Measurements from ENCODE around the gene NECTIN4. TPM values are rescaled to one million over a fixed set of nuclear protein-coding genes. Genes with fewer than 3 reads are reported as not detected.

Gene NECTIN4
- total and polyA plus RNA-seq, 2 of the 13 experiments (the other 11 are each of a cell fraction or from before 2014, with no cell fraction given): 5.9 to 12.4 TPM

DNA sequence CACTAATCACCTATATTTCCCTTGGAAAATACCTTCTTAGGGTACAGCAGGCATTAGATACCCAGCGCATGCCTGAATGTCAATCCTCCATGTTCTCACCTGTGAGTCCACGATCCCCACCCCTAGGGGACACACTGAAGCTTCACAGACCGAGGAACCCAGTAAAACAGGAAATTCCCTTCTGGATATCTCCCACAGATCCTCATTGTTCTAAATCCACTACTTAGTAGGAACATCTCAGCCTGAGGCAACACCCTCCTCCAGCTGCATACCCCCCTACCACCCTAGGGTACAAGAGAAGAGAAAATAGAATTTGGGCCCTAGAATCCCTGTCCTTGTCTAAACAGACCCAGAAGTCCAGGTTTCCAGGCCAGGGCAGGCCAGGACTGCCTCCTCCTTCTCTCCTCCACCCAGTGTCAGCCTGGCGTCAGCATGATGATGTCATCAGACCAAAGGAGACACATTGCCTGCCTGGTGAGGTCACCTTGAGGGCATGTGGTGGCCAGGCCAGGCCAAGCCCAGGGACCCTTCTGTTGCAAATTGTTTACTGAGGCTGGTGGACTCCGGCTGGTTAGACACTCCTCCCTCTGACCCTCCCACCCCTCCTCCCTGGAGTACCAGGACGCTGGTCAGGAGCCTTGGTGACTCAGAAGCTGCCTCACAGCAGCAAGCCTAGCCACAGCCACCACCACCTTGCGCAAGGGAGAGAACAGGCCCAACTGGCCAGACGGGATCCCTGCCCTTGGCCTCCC is 6.2 kb downstream of the NECTIN4 start (continued):
- TF ChIP-seq ARNT2 (CRISPR knock-in tag; IDR thresholded peaks at IDR 0.05; ENCODE audit: low read depth) (no peak), MTA3 (CRISPR knock-in tag; IDR thresholded peaks at IDR 0.05) (no peak), RFX5 (IDR thresholded peaks at IDR 0.05; ENCODE audit: low read depth, low read length) (no peak), ZSCAN21 (CRISPR knock-in tag; IDR thresholded peaks at IDR 0.05; ENCODE audit: borderline replicate concordance) (no peak), KLF11 (CRISPR knock-in tag; IDR thresholded peaks at IDR 0.05) (no peak), ZNF468 (CRISPR knock-in tag; IDR thresholded peaks at IDR 0.05) (no peak), ZNF674 (CRISPR knock-in tag; IDR thresholded peaks at IDR 0.05; ENCODE audit: low read depth) (no peak), ATF7 (IDR thresholded peaks at IDR 0.05) (peak; percentile 96), ATF7 (CRISPR knock-in tag; IDR thresholded peaks at IDR 0.05) (0 out of 2 replicates have a peak, but pooled peaks have one; percentile 46), PLRG1 (conservative IDR thresholded peaks at IDR 0.05) (no peak), HNRNPH1 (optimal IDR thresholded peaks at IDR 0.05; ENCODE audit: low read depth, low read length) (no peak), ZNF101 (CRISPR knock-in tag; IDR thresholded peaks at IDR 0.05; ENCODE audit: borderline replicate concordance, low read depth) (no peak), ZNF17 (CRISPR knock-in tag; IDR thresholded peaks at IDR 0.05) (no peak), ELF4 (CRISPR knock-in tag; IDR thresholded peaks at IDR 0.05; ENCODE audit: borderline replicate concordance) (no peak), HDAC1 (CRISPR knock-in tag; IDR thresholded peaks at IDR 0.05) (peak; percentile 32)
- TF ChIP-seq, protein P1, sequence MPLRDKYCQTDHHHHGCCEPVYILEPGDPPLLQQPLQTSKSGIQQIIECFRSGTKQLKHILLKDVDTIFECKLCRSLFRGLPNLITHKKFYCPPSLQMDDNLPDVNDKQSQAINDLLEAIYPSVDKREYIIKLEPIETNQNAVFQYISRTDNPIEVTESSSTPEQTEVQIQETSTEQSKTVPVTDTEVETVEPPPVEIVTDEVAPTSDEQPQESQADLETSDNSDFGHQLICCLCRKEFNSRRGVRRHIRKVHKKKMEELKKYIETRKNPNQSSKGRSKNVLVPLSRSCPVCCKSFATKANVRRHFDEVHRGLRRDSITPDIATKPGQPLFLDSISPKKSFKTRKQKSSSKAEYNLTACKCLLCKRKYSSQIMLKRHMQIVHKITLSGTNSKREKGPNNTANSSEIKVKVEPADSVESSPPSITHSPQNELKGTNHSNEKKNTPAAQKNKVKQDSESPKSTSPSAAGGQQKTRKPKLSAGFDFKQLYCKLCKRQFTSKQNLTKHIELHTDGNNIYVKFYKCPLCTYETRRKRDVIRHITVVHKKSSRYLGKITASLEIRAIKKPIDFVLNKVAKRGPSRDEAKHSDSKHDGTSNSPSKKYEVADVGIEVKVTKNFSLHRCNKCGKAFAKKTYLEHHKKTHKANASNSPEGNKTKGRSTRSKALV (CRISPR knock-in tag; IDR thresholded peaks at IDR 0.05): no peak
- TF ChIP-seq, protein P2, sequence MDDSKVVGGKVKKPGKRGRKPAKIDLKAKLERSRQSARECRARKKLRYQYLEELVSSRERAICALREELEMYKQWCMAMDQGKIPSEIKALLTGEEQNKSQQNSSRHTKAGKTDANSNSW (CRISPR knock-in tag; IDR thresholded peaks at IDR 0.05; ENCODE audit: borderline replicate concordance): no peak
- TF ChIP-seq, protein P3, sequence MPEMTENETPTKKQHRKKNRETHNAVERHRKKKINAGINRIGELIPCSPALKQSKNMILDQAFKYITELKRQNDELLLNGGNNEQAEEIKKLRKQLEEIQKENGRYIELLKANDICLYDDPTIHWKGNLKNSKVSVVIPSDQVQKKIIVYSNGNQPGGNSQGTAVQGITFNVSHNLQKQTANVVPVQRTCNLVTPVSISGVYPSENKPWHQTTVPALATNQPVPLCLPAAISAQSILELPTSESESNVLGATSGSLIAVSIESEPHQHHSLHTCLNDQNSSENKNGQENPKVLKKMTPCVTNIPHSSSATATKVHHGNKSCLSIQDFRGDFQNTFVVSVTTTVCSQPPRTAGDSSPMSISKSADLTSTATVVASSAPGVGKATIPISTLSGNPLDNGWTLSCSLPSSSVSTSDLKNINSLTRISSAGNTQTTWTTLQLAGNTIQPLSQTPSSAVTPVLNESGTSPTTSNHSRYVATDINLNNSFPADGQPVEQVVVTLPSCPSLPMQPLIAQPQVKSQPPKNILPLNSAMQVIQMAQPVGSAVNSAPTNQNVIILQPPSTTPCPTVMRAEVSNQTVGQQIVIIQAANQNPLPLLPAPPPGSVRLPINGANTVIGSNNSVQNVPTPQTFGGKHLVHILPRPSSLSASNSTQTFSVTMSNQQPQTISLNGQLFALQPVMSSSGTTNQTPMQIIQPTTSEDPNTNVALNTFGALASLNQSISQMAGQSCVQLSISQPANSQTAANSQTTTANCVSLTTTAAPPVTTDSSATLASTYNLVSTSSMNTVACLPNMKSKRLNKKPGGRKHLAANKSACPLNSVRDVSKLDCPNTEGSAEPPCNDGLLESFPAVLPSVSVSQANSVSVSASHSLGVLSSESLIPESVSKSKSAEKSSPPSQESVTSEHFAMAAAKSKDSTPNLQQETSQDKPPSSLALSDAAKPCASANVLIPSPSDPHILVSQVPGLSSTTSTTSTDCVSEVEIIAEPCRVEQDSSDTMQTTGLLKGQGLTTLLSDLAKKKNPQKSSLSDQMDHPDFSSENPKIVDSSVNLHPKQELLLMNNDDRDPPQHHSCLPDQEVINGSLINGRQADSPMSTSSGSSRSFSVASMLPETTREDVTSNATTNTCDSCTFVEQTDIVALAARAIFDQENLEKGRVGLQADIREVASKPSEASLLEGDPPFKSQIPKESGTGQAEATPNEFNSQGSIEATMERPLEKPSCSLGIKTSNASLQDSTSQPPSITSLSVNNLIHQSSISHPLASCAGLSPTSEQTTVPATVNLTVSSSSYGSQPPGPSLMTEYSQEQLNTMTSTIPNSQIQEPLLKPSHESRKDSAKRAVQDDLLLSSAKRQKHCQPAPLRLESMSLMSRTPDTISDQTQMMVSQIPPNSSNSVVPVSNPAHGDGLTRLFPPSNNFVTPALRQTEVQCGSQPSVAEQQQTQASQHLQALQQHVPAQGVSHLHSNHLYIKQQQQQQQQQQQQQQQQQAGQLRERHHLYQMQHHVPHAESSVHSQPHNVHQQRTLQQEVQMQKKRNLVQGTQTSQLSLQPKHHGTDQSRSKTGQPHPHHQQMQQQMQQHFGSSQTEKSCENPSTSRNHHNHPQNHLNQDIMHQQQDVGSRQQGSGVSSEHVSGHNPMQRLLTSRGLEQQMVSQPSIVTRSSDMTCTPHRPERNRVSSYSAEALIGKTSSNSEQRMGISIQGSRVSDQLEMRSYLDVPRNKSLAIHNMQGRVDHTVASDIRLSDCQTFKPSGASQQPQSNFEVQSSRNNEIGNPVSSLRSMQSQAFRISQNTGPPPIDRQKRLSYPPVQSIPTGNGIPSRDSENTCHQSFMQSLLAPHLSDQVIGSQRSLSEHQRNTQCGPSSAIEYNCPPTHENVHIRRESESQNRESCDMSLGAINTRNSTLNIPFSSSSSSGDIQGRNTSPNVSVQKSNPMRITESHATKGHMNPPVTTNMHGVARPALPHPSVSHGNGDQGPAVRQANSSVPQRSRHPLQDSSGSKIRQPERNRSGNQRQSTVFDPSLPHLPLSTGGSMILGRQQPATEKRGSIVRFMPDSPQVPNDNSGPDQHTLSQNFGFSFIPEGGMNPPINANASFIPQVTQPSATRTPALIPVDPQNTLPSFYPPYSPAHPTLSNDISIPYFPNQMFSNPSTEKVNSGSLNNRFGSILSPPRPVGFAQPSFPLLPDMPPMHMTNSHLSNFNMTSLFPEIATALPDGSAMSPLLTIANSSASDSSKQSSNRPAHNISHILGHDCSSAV (CRISPR knock-in tag; IDR thresholded peaks at IDR 0.05; ENCODE audit: borderline replicate concordance): no peak
- TF ChIP-seq, protein P4, sequence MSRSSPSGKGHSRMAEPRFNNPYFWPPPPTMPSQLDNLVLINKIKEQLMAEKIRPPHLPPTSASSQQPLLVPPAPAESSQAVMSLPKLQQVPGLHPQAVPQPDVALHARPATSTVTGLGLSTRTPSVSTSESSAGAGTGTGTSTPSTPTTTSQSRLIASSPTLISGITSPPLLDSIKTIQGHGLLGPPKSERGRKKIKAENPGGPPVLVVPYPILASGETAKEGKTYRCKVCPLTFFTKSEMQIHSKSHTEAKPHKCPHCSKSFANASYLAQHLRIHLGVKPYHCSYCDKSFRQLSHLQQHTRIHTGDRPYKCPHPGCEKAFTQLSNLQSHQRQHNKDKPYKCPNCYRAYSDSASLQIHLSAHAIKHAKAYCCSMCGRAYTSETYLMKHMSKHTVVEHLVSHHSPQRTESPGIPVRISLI (CRISPR knock-in tag; IDR thresholded peaks at IDR 0.05; ENCODE audit: borderline replicate concordance): no peak

Data from HepG2 (cell line).